GM12873 (cell line): Measurements from ENCODE around the gene SOCS6.

Source experiments
- CTCF ChIP-seq: IDR thresholded peaks from 2 replicates; pipeline ENCODE4 v1.5.1; 2012; ENCODE audit warnings: low read depth, mild to moderate bottlenecking, moderate library complexity, low read length, control low read depth; ENCODE audit not compliant: insufficient read depth; ENCODE audit errors: missing control alignments

Gene SOCS6

GRCh38 chr18:70365361-70365760 lies 76.5 kb downstream of the SOCS6 start:
- TF ChIP-seq CTCF, result no peak

- TF ChIP-seq CTCF, result no peak
Measured at GRCh38 chr18:70366174-70366573, 77.3 kb downstream of the SOCS6 start.

GRCh38 chr18:70366670-70367069 lies 77.8 kb downstream of the SOCS6 start:
- no peak for TF ChIP-seq CTCF

GRCh38 chr18:70368903-70369302 lies 80.1 kb downstream of the SOCS6 start:
- TF ChIP-seq CTCF, result no peak

GRCh38 chr18:70370762-70371733 lies 82.2 kb downstream of the SOCS6 start:
- TF ChIP-seq CTCF, result no peak

- no peak for TF ChIP-seq CTCF
Measured at GRCh38 chr18:70371908-70372307, 83.1 kb downstream of the SOCS6 start.

GRCh38 chr18:70372450-70373041 lies 83.7 kb downstream of the SOCS6 start:
- TF ChIP-seq CTCF, result no peak
